Ramos (cell line): ENCODE data around the gene ENO3.
"Not testable (repeated sequence)": the region's sequence is repeated elsewhere in the genome, so short reads cannot be mapped to it uniquely, and the experiment has no call there.

Experiments
- in situ Hi-C: fragments of 300-500 bp; cut with MboI; formaldehyde crosslinking; loops from one replicate; pipeline ENCODE4 v1.14.3; 2022; ENCODE audit warnings: low sequenced_read_pairs; ENCODE audit not compliant: unreplicated experiment

The ENO3 gene

GRCh38 chr17:4950746-4951204 lies at the start of gene ENO3:
Gene ENO3, plus strand, starts transcription at chr17:4951119. Its CDS starts 711 bp downstream, at chr17:4951830.
- in situ Hi-C loops: no loop called here

GRCh38 chr17:4901648-4902344 lies 49.1 kb upstream of the ENO3 start:
- in situ Hi-C loops: loop anchor here (10.0 kb wide), 1 partner anchor 153 kb away; no protein-coding TSS in a partner anchor

DNA sequence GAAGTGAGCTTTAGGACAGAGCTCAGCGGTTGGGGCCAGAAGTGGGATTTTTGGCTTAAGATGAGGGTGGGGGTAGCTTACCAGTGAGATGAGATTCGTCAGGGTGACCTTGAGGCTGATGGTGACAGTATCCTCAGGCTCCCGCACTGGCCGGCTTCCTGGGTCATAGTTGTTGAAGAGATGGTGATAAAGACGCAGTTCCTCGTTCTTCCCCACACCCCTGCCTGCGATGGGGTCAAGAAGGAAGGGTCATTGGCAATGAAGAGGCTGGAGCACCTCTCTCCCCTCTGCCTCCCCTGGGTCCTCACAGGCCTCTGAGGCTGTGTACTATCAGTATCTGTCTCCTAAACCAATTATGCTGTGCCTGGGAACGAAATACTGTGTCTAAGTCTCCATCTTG lies 48.4 kb upstream of the ENO3 start:
- in situ Hi-C loops: loop anchor here (10.0 kb wide), 1 partner anchor 152 kb away; no protein-coding TSS in a partner anchor

DNA sequence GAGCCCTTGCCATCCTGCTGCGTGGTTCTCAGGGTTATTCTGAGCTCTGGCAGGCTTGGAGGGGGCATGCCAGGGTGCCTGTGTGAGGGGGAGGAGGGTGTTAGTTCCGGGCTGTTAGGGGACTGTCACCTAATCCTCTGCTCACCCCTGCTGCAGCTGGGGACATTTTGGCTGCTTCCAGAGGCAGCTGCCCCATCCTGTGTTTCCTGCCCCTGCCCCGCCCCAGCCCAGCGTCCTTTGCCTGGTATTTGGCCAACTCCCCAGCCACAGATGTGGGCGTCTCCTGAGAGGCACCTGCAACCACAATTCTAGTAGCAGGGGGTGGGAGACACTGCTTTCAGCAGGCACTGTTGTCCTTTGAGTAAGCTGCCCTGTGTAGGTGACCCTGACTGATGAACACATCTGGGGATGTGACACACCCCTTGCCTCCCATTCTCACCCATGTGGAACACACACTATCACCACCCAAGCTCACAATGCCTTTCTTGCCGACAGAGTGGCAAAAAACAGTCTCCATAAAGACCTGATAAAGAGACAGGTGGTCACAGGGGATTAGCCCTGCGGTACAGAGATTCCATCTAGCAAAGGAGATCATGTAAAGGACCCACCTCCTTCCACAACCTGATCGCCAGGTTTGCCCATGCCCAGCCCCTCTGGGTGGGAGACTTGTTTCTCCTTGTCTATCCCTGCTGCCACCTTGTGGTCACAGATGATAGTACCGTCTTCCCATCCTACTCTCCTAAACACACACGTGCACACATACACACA lies 47.7 kb upstream of the ENO3 start, which contains the start of gene CHRNE:
CHRNE (minus strand) TSS at position 48 of the 768 bp plus-strand sequence; CDS start at position 13, 35 bp downstream.
- in situ Hi-C loops: loop anchor here (10.0 kb wide), 1 partner anchor 152 kb away; no protein-coding TSS in a partner anchor

DNA sequence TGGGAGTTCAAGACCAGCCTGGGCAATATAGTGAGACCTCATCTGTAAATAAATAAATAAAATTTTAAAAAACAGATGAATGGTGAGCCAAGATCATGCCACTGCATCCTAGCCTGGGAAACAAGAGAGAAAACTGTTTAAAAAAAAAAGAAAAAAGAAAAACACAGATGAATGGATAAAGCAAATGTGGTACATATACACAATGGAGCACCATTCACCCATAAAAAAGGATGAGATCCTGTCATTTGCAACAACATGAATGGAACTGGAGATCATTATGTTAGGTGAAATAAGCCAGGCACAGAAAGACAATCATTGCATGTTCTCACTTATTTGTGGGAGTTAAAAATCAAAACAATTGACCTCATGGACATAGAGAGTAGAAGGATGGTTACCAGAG lies 44.3 kb upstream of the ENO3 start:
- in situ Hi-C loops: loop anchor here (10.0 kb wide), 1 partner anchor 148 kb away; no protein-coding TSS in a partner anchor

- in situ Hi-C loops: loop anchor here (10.0 kb wide), 1 partner anchor 146 kb away; no protein-coding TSS in a partner anchor
These were observed 42.6 kb upstream of the ENO3 start for GRCh38 chr17:4908301-4908700.

DNA sequence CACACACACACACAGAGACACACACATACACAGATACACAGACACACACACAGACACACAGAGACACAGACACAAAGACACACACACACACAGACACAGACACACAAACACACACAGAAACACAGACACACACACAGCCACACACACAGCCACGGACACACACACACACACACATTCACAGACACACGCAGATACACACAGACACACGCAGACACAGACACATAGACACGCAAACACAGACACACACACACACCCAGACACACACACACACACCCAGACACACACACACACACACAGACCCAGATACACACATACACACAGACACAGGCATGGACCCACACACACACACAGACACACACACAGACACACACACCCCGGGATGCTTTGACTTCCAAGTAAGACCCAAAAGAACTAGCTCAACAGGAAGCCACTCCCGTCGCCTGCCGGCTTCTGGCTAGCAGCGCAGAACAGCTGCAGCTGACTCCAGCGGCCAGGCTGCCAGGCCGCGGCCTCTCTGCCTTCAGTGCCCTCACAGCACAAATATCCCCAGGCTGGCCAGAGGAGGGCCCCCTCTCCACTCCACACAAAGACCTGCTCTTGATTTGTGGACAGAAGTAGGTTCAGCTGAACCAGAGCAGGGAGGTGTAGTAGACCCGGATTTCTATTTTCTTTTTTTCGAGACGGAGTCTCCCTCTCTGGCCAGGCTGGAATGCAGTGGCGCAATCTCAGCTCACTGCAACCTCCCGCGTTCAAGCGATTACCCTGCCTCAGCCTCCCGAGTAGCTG lies 42.0 kb upstream of the ENO3 start:
- in situ Hi-C loops: loop anchor here (10.0 kb wide), 1 partner anchor 146 kb away; no protein-coding TSS in a partner anchor

DNA sequence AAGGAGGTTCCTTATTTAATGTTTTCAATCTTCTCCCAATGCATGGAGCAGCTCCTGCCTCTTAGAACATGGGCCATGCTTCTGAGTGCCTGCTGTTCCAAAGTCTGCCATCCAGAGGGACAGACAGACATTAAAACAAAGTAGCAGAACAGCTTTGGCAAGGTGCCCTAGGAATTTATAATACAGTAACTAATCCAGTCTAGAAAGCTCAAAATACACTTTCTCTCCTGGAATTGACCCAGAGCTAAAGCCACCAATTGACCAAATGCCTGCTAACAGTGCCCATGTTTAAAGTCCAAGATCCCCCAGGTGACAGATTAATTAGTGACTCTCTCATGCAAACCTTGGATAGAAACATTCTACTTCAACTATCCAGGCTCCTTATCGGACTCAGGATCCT lies 36.9 kb upstream of the ENO3 start:
- in situ Hi-C loops: no loop called here

DNA sequence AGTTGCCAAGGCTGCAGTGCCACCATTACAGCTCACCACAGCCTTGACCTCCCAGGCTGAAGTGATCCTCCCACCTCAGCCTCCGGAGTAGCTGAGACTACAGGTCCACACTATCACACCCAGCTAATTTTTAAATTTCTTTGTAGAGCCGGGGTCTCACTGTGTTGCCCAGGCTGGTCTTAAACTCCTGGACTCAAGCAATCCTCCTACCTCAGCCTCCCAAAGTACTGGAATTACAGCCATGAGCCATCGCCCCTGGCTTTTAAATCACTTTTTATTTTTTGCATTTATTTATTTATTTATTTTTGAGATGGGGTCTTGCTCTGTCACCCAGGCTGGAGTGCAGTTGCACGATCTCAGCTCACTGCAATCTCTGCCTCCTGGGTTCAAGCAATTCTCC lies 36.4 kb upstream of the ENO3 start:
- in situ Hi-C loops: not testable (repeated sequence)

GRCh38 chr17:4919511-4920047 lies 31.3 kb upstream of the ENO3 start:
- in situ Hi-C loops: no loop called here

DNA sequence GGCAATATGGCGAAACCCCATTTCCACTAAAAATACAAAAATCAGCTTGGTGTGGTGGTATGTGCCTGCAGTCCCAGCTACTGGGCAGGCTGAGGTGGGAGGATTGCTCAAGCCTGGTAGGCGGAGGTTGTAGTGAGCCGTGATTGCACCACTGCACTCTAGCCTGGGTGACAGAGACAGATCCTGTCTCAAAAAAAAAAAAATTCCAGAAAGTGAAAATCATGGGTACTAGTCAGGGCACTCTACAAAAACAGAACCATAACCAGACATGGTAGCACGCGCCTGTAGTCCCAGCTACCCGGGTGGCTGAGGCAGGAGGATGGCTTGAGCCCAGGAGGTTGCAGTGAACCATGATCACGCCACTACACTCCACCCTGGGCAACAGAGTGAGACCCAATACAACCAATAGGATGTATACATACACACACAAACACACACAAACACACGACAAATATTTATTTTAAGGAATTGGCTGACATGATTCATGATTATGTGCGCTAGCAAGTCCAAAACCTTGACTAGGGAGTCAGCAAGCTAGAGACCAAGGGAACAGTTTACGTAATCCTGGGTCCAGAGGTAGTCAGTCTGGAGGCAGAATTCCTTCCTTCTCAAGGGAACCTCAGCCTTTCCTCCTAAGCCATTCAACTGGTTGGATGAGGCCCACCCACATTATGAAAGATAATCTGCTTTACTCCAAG lies 30.4 kb upstream of the ENO3 start:
- in situ Hi-C loops: no loop called here

GRCh38 chr17:4921320-4921719 lies 29.6 kb upstream of the ENO3 start:
- in situ Hi-C loops: no loop called here

GRCh38 chr17:4926577-4927335 lies 24.2 kb upstream of the ENO3 start:
- in situ Hi-C loops: not testable (repeated sequence)

GRCh38 chr17:4928881-4929280 lies 22.0 kb upstream of the ENO3 start:
- in situ Hi-C loops: no loop called here

DNA sequence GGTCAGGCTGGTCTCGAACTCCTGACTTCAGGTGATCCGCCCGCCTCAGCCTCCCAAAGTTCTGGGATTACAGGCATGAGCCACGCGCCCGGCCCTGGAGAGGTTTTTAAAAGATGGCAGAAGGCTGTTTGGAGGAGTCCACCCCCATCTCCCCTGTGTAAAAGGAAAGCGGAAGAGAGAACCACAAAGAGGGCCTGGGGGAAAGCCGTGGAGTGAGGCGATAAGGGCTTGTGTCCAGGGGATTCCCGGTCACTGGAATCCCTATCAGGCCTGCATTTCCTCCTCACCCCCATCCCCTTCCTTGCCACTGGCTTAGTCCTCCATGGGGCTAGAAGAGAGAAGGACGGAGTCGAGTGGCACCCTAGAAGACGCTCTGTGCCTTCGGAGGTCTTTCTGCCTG lies 19.0 kb upstream of the ENO3 start, which contains the start of gene GP1BA:
GP1BA (plus strand) TSS at position 315 of the 400 bp plus-strand sequence. CDS start 328 bp downstream, outside the sequence.
- in situ Hi-C loops: no loop called here

GRCh38 chr17:4932756-4933155 lies 18.2 kb upstream of the ENO3 start:
- in situ Hi-C loops: no loop called here

DNA sequence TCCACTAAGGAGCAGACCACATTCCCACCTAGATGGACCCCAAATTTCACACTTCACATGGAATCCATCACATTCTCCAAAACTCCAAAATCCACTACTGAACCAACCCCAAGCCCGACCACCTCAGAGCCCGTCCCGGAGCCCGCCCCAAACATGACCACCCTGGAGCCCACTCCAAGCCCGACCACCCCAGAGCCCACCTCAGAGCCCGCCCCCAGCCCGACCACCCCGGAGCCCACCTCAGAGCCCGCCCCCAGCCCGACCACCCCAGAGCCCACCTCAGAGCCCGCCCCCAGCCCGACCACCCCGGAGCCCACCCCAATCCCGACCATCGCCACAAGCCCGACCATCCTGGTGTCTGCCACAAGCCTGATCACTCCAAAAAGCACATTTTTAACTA lies 17.3 kb upstream of the ENO3 start:
- in situ Hi-C loops: no loop called here

DNA sequence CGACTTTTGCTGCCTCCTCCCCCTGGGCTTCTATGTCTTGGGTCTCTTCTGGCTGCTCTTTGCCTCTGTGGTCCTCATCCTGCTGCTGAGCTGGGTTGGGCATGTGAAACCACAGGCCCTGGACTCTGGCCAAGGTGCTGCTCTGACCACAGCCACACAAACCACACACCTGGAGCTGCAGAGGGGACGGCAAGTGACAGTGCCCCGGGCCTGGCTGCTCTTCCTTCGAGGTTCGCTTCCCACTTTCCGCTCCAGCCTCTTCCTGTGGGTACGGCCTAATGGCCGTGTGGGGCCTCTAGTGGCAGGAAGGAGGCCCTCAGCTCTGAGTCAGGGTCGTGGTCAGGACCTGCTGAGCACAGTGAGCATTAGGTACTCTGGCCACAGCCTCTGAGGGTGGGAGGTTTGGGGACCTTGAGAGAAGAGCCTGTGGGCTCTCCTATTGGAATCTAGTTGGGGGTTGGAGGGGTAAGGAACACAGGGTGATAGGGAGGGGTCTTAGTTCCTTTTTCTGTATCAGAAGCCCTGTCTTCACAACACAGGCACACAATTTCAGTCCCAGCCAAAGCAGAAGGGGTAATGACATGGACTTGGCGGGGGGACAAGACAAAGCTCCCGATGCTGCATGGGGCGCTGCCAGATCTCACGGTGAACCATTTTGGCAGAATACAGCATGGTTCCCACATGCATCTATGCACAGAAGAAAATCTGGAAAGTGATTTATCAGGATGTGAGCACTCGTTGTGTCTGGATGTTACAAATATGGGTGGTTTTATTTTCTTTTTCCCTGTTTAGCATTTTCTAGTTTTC lies 16.5 kb upstream of the ENO3 start:
- in situ Hi-C loops: no loop called here
